CD4-positive, alpha-beta T cell (primary cell): ENCODE results near the gene NT5DC3. TPM values are rescaled to one million over a fixed set of nuclear protein-coding genes. Genes with fewer than 3 reads are reported as not detected.

Experiments
- ATAC-seq: fragments of 200-7000 bp; cut with Tn5 transposase; one replicate; pipeline ENCODE4 v1.10.0; 2022; ENCODE audit warnings: mild to moderate bottlenecking; ENCODE audit not compliant: poor library complexity
- CTCF ChIA-PET: fragments of 350-600 bp; sonication (Branson Sonifier 250); formaldehyde crosslinking; loops from one replicate; lab custom pipeline; 2021; ENCODE audit warnings: antibody characterized with exemption, inconsistent platforms; lab: Charles Lee
- POLR2A ChIA-PET: fragments of 350-600 bp; sonication (Branson Sonifier 250); formaldehyde crosslinking; loops from one replicate; lab custom pipeline; 2021; ENCODE audit warnings: antibody characterized with exemption, inconsistent platforms; lab: Charles Lee
- DNase-seq, 14 experiments: peaks; one replicate each; pipeline ENCODE4 v3.0.0-alpha.2; 2013 to 2020; ENCODE audit warnings: mixed read lengths in 2 of 14
- H3K27ac ChIP-seq, 2 donors: one replicate each; pipeline versions ENCODE4 v1.5.1 to v1.7.0; 2013; ENCODE audit warnings: low read length in 2 of 2, low read depth in 1 of 2, mild to moderate bottlenecking in 1 of 2
- H3K27me3 ChIP-seq, 2 experiments: 1 replicate in 1 of 2; 2 replicates in 1 of 2; pipeline versions ENCODE4 v1.6.1 to v1.7.0; 2013; ENCODE audit warnings: low read length in 2 of 2, control low read depth in 1 of 2, mild to moderate bottlenecking in 1 of 2, moderate library complexity in 1 of 2; ENCODE audit not compliant: insufficient read depth in 2 of 2, control insufficient read depth in 1 of 2
- H3K36me3 ChIP-seq: one replicate; pipeline ENCODE4 v1.6.1; 2013; ENCODE audit warnings: low read length, control low read depth; ENCODE audit not compliant: insufficient read depth
- H3K4me1 ChIP-seq: one replicate; pipeline ENCODE4 v1.6.1; 2013; ENCODE audit warnings: low read length, control low read depth; ENCODE audit not compliant: insufficient read depth
- H3K4me3 ChIP-seq: one replicate; pipeline ENCODE4 v1.5.1; 2013; ENCODE audit warnings: mild to moderate bottlenecking, low read length, moderate library complexity
- H3K9me3 ChIP-seq, 2 experiments: 1 replicate in 1 of 2; 2 replicates in 1 of 2; pipeline versions ENCODE4 v1.6.1 to v1.7.0; 2013; ENCODE audit warnings: low read length in 2 of 2, mild to moderate bottlenecking in 2 of 2, control low read depth in 1 of 2, moderate library complexity in 1 of 2; ENCODE audit not compliant: control insufficient read depth in 1 of 2, insufficient read depth in 1 of 2
- H3K27ac Mint-ChIP-seq: one replicate; pipeline ENCODE4 v1.8.0; 2020; ENCODE audit warnings: mixed read lengths
- H3K27me3 Mint-ChIP-seq: one replicate; pipeline ENCODE4 v1.8.0; 2021; ENCODE audit warnings: mixed read lengths
- H3K36me3 Mint-ChIP-seq: one replicate; pipeline ENCODE4 v1.8.0; 2021; ENCODE audit warnings: low read depth, mixed read lengths
- H3K4me1 Mint-ChIP-seq: one replicate; pipeline ENCODE4 v1.8.0; 2021; ENCODE audit warnings: low read depth, mixed read lengths
- H3K4me3 Mint-ChIP-seq: one replicate; pipeline ENCODE4 v1.8.0; 2020; ENCODE audit warnings: mild to moderate bottlenecking, mixed read lengths
- H3K9me3 Mint-ChIP-seq: one replicate; pipeline ENCODE4 v1.8.0; 2020; ENCODE audit warnings: mixed read lengths
- intact Hi-C, 2 experiments: fragments of 100-400 bp; cut with DNase I in 1 of 2; cut with micrococcal nuclease in 1 of 2; formaldehyde crosslinking; loops; one replicate each; pipeline versions ENCODE4 v1.15.1 to v1.9.0; 2023 to 2025; cut with DNase I, micrococcal nuclease
- total RNA-seq, 174 experiments: library from RNA in 2 of 174; stranded (reverse) in 2 of 174; gene quantifications; one replicate each; pipeline ENCODE4 v1.2.3 and lab custom pipeline; 2021 to 2026
- TF ChIP-seq, protein P1 (sequence below): fragments of 200-600 bp; IDR thresholded peaks from one replicate; pipeline ENCODE4 v1.8.0; 2022; ENCODE audit warnings: antibody characterized with exemption, mild to moderate bottlenecking

The NT5DC3 gene
- total RNA-seq, 2 experiments from 2014 or later, result 3.5 to 4.0 TPM

DNA sequence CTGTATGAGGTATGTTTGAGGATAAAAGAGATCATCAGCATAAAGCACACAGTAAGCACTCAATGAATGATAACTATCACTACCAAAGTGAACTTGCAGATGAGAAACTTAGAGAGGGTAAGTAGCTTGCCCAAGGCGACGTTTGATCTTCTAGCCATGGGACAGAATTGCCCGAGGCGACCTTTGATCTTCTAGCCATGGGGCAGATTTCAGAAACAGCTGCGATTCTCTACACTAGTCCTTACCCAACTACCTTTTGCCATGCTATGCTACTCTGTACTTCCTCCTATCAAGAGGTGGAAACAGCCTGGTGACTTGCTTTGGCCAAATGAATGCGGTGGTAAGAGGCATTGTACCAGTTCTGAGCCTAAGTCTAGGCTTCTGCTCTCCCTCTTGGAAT, 23.7 kb upstream of the NT5DC3 start:
- TF ChIP-seq, protein P1, sequence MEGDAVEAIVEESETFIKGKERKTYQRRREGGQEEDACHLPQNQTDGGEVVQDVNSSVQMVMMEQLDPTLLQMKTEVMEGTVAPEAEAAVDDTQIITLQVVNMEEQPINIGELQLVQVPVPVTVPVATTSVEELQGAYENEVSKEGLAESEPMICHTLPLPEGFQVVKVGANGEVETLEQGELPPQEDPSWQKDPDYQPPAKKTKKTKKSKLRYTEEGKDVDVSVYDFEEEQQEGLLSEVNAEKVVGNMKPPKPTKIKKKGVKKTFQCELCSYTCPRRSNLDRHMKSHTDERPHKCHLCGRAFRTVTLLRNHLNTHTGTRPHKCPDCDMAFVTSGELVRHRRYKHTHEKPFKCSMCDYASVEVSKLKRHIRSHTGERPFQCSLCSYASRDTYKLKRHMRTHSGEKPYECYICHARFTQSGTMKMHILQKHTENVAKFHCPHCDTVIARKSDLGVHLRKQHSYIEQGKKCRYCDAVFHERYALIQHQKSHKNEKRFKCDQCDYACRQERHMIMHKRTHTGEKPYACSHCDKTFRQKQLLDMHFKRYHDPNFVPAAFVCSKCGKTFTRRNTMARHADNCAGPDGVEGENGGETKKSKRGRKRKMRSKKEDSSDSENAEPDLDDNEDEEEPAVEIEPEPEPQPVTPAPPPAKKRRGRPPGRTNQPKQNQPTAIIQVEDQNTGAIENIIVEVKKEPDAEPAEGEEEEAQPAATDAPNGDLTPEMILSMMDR, result no peak
- CTCF ChIA-PET, result no interaction called here

DNA sequence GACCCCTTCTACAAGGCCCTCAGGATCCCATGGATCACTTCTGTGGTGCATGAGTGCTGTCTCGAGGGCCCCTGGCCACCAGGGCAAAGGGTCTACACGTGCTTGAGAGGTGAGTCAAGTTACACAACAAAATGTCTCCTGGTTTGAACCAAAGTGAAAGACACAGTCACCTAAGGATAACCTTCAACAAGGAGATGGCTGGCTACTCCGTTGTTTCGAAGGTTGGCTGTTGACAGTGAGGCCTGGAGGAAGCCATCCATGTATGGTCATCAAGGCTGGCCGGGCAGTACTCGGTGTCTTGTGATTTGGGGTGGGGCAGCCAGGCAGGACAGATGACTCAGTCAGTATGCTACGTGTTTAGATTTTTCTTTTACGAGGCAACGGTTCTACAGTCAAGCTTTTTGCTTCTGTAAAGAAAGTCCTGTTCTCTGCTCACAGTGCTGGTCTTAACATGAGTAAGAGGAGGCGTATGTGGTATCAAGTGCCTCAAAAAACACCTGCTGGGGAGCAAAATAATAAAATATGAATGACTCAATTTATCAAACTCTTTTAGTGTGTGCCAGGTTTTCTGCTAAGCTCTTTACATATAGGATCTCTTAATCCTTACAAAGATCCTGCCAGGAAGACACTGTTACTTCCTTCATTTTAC, 18.0 kb upstream of the NT5DC3 start:
- CTCF ChIA-PET, result no interaction called here
- intact Hi-C loops, result no loop called here
- TF ChIP-seq, protein P1, result no peak
- Histone ChIP-seq H3K4me1 (no peaks in the 10 kb centered on the region), H3K36me3 (no peaks in the 10 kb centered on the region), H3K4me3 (no peak overlapping the region), H3K27me3 (no peaks in the 10 kb centered on the region), H3K9me3 (no peaks in the 10 kb centered on the region), H3K27ac (no peak overlapping the region)
- Mint-ChIP-seq H3K4me1 (no peaks in the 10 kb centered on the region), H3K36me3 (no peaks in the 10 kb centered on the region), H3K9me3 (no peaks in the 10 kb centered on the region), H3K4me3 (no peak overlapping the region), H3K27me3 (no peaks in the 10 kb centered on the region), H3K27ac (no peak overlapping the region)
- POLR2A ChIA-PET, result no interaction called here
- ATAC-seq (no peak), DNase-seq (no peak)

More for the DNA sequence above, 23.7 kb upstream of the NT5DC3 start:
- no peaks in the 10 kb centered on the region for H3K36me3 ChIP-seq
- POLR2A ChIA-PET, result no interaction called here
- Mint-ChIP-seq H3K27ac (no peak overlapping the region), H3K4me3 (no peak overlapping the region), H3K4me1 (no peaks in the 10 kb centered on the region), H3K9me3 (no peaks in the 10 kb centered on the region), H3K27me3 (no peaks in the 10 kb centered on the region), H3K36me3 (no peaks in the 10 kb centered on the region)
- H3K27me3 ChIP-seq, result no peaks in the 10 kb centered on the region
- no peaks in the 10 kb centered on the region for H3K4me1 ChIP-seq
- intact Hi-C loops, result loop anchor here in 1 of 2 experiments (5.0 kb wide), 1 partner anchor 287 kb away; no protein-coding TSS in a partner anchor
- ATAC-seq (no peak), DNase-seq (no peak)
- H3K27ac ChIP-seq, result no peak overlapping the region
- no peak overlapping the region for H3K4me3 ChIP-seq
- H3K9me3 ChIP-seq, result no peaks in the 10 kb centered on the region

DNA sequence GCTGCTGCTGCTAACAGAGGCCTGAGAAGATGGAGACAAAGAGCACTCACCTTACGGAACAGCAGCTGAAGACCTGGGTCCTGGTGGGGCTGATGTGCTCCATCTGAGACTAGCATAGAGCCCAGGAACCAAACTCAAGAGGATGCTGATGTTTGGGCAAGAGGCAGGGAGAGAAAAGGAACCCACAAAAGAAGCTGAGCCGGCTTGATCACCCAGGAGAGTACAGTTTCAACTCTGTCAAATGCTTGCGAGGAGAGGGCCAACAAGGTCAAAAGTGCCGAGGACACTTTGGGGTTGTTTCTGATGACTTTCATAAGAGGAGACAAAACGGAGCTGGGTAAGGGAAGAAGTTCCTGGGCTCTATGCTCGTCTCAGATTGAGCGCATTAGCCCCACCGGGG, 17.3 kb upstream of the NT5DC3 start:
- Histone ChIP-seq H3K27me3 (no peaks in the 10 kb centered on the region), H3K4me3 (no peak overlapping the region), H3K27ac (no peak overlapping the region), H3K4me1 (no peaks in the 10 kb centered on the region), H3K9me3 (no peaks in the 10 kb centered on the region), H3K36me3 (no peaks in the 10 kb centered on the region)
- ATAC-seq (no peak), DNase-seq (no peak)
- no peaks in the 10 kb centered on the region for H3K36me3 Mint-ChIP-seq
- no peak overlapping the region for H3K27ac Mint-ChIP-seq
- H3K4me3 Mint-ChIP-seq, result no peak overlapping the region
- no peaks in the 10 kb centered on the region for H3K27me3 Mint-ChIP-seq
- ChIA-PET CTCF (no interaction called here), POLR2A (no interaction called here)
- H3K4me1 Mint-ChIP-seq, result no peaks in the 10 kb centered on the region
- no peaks in the 10 kb centered on the region for H3K9me3 Mint-ChIP-seq
- TF ChIP-seq, protein P1, result no peak
- intact Hi-C loops, result no loop called here
